Adipose tissue (tissue), 3 donors: Measurements from ENCODE around the gene ARHGAP22. TPM values are rescaled to one million over a fixed set of nuclear protein-coding genes. Genes with fewer than 3 reads are reported as not detected.
"Not testable (repeated sequence)": the region's sequence is repeated elsewhere in the genome, so short reads cannot be mapped to it uniquely, and the experiment has no call there.

Experiments used
- H3K27ac ChIP-seq: one replicate; pipeline ENCODE4 v1.5.1; 2013; ENCODE audit warnings: low read depth, low read length
- WGBS, 3 donors: extraction: QIAGEN DNeasy Blood & Tissue Kit; methylation state at CpG; one replicate each; pipeline ENCODE4 v1.1.7; 2013; 5-methylcytosine and 5-hydroxymethylcytosine counted together
- polyA plus RNA-seq, 3 donors: library from polyadenylated mRNA; stranded (reverse); fragments of 200-250 nt; gene quantifications; one replicate each; pipeline ENCODE4 v1.2.3, GENCODE V29; 2013
- donor health status: healthy with polysubstance abuse.
- donor health status: Bipolar disorder and iron deficiency.
- donor health status: healthy.

Gene ARHGAP22, protein sequence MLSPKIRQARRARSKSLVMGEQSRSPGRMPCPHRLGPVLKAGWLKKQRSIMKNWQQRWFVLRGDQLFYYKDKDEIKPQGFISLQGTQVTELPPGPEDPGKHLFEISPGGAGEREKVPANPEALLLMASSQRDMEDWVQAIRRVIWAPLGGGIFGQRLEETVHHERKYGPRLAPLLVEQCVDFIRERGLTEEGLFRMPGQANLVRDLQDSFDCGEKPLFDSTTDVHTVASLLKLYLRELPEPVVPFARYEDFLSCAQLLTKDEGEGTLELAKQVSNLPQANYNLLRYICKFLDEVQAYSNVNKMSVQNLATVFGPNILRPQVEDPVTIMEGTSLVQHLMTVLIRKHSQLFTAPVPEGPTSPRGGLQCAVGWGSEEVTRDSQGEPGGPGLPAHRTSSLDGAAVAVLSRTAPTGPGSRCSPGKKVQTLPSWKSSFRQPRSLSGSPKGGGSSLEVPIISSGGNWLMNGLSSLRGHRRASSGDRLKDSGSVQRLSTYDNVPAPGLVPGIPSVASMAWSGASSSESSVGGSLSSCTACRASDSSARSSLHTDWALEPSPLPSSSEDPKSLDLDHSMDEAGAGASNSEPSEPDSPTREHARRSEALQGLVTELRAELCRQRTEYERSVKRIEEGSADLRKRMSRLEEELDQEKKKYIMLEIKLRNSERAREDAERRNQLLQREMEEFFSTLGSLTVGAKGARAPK
- polyA plus RNA-seq, result 1 to 10 TPM in 1 of 3 donors, under 1 TPM in 2; 0.56 to 2.9 (median 0.98) TPM

- 2% methylated on average over 27 to 30 of the region's 30 CpGs for WGBS, 3 donors
- H3K27ac ChIP-seq, result no peak within 1 kb of the TSS
Observed at GRCh38 chr10:48604991-48605508, at the start of gene ARHGAP22. ARHGAP22 (minus strand) TSS chr10:48605073; CDS start chr10:48604796, 277 bp downstream.

DNA sequence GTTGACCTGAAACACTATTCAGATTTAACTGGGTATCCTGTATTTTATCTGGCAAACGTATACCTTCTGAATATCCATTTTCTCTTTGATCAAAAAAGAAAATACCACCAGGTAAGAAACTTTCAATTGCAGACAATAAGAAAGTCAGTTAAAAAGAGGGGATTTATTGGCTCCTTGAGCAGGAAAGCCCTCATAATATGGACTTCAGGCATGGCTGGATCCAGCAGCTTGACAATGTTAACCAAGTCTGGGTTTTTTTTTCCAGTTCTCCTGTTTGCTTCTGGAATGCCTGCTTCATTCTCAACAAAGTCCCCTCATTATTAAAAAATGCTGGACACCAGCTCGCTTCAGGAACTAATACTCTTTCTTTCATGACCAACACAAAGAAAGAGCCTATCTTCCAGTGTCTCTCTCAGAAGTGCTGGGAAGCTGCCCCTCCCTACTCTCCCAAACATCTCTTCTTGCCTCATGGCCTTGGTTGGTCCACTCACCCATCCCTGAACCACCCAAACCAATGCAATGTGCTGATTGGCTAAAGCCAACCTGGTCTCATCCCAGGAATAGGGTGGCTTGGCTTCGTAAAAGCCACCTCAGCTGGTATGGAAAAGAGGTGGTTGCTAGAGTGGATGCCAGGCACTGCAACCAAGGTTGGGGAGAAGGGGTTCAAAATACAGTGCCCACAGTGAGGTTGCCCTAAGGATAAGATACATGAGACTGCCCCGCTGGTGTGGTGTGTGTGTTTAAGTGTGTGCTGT lies 49.2 kb upstream of the ARHGAP22 start:
- WGBS, 3 donors, result 94 to 95% (median 94%) methylated on average over 4 of the region's 4 CpGs
- no peak overlapping the region for H3K27ac ChIP-seq

DNA sequence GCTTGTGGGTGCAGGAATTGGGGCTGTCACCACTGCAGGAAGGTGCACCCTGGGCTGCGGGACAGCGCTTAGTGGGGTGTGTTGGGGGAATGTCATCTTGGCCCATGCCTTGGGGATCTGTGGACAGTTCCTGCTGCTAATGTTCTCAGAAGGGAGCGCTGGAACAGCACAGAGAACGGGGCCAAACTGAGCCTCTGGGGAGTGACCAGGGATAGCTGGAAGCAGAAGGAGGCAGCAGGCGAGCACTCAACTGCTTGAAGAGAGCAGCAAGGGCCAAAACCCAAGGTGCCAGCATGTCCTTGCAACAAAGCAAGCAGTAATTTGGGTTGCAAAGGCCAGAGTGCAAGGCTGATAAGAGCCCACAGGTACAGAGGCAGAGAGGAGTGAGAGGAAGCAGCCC lies 48.5 kb upstream of the ARHGAP22 start:
- 68 to 88% (median 77%) methylated on average over 5 of the region's 5 CpGs for WGBS, 3 donors
- no peak overlapping the region for H3K27ac ChIP-seq

DNA sequence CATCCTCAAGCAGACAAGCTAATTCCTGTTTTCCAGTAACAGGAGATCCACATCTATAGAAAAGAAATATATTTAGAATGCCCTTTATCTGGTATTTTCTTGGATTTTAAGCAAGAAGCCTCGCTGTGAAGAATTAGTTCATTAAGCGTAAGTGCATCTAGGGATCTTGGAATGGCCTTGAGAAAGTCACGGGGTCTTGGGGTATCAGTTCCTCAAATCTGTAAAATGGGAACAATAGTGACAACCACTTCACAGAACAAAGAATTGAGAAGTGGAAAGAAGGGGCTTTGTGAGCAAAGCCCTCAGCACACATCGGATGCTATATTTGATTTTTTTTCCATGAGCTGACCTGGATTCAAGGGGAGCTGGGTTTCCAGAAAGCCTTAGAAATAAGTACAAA lies 47.5 kb upstream of the ARHGAP22 start:
- 75 to 83% (median 82%) methylated on average over 4 of the region's 4 CpGs for WGBS, 3 donors
- H3K27ac ChIP-seq, result no peak overlapping the region

- WGBS, 3 donors, result 63 to 74% (median 66%) methylated on average over 4 of the region's 4 CpGs
- no peak overlapping the region for H3K27ac ChIP-seq
Observed at GRCh38 chr10:48651839-48652238, 47.0 kb upstream of the ARHGAP22 start.

- WGBS, 3 donors, result 63 to 95% (median 83%) methylated on average over 2 of the region's 2 CpGs
- H3K27ac ChIP-seq, result no peak overlapping the region
Observed at GRCh38 chr10:48651293-48651692, 46.4 kb upstream of the ARHGAP22 start.

- WGBS, 3 donors, result 77 to 86% (median 82%) methylated on average over 7 of the region's 7 CpGs
- H3K27ac ChIP-seq, result no peak overlapping the region
Observed at GRCh38 chr10:48649349-48649944, 44.6 kb upstream of the ARHGAP22 start.

DNA sequence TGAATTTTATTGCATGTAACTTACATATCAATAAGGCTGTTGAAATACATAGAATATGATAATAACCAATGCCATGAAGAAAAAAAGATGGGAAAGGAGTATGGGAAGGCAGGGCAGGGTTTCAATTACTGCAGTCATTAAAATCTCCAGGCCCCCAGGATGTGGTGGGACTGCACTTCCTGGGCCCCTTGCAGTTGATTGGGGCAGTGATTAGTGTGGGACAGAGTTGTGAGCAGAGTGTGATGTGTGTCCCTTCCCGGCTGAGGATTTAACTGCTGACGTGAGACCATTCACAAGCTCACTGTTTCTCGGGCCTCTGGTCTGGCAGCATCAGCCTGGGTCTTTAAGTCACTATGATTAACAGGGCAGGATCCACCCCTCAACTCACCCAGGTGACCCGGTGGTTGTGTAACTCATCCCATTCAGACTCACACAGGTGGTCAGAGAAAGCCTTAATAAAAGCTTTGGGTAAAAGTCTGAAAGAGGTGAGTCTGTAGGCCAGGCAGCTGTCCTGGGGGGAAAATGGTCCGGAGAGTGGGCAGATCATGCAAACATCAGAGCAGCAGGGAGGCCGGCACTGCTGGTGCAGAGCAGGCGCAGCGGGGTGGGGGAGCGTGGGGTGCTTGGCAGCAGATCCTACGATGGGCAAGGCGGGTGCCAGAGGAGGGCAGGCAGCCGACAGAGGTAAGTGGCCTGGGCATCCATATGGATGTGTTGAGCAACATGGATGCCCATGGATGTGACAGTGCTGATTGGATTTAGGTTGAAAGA lies 43.5 kb upstream of the ARHGAP22 start:
- no peak overlapping the region for H3K27ac ChIP-seq
- 79 to 88% (median 86%) methylated on average over 12 of the region's 12 CpGs for WGBS, 3 donors

DNA sequence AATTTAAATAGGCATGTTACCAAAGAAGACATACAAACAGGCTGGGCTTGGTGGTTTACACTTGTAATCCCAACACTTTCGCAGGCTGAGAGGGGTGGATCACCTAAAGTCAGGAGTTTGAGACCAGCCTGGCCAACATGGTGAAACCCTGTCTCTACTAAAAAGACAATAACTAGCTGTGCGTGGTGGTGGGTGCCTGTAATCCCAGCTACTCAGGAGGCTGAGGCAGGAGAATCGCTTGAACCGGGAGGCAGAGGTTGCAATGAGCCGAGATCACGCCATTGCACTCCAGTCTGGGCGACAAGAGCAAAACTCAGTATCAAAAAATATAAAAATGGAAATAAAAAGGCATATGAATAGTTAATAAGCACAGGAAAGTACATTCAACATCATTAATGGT lies 42.2 kb upstream of the ARHGAP22 start:
- 92 to 97% (median 95%) methylated on average over 7 of the region's 7 CpGs for WGBS, 3 donors
- not testable (repeated sequence) for H3K27ac ChIP-seq

DNA sequence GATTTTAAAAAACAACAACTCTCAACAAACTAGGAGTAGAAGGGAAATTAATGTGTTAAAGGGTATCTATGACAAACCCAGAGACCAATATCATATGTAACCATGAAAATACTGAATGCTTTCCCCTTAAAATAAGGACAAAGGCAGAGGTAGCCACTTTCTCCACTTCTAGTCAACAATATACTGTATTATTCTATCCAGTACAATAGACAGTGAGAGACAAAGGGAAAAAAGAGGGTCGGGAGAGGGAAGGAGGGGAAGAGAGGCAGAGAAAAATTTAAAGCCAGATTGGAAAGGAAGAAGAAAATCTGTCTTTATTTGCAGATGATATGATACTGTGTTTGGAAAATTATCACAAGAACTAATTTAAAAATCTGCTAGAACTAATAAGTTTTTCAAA lies 40.7 kb upstream of the ARHGAP22 start:
- H3K27ac ChIP-seq, result no peak overlapping the region
- 67 to 80% (median 70%) methylated on average over 1 of the region's 1 CpG for WGBS, 3 donors

GRCh38 chr10:48641099-48641690 lies 36.3 kb upstream of the ARHGAP22 start:
- 88 to 97% (median 90%) methylated on average over 4 of the region's 4 CpGs for WGBS, 3 donors
- H3K27ac ChIP-seq, result not testable (repeated sequence)

- H3K27ac ChIP-seq, result no peak overlapping the region
- 62 to 82% (median 64%) methylated on average over 1 of the region's 1 CpG for WGBS, 3 donors
Observed at GRCh38 chr10:48640326-48640725, 35.5 kb upstream of the ARHGAP22 start.

- WGBS, 3 donors, result 30 to 41% (median 41%) methylated on average over 1 of the region's 1 CpG
Observed at GRCh38 chr10:48639632-48640031, 34.8 kb upstream of the ARHGAP22 start.

DNA sequence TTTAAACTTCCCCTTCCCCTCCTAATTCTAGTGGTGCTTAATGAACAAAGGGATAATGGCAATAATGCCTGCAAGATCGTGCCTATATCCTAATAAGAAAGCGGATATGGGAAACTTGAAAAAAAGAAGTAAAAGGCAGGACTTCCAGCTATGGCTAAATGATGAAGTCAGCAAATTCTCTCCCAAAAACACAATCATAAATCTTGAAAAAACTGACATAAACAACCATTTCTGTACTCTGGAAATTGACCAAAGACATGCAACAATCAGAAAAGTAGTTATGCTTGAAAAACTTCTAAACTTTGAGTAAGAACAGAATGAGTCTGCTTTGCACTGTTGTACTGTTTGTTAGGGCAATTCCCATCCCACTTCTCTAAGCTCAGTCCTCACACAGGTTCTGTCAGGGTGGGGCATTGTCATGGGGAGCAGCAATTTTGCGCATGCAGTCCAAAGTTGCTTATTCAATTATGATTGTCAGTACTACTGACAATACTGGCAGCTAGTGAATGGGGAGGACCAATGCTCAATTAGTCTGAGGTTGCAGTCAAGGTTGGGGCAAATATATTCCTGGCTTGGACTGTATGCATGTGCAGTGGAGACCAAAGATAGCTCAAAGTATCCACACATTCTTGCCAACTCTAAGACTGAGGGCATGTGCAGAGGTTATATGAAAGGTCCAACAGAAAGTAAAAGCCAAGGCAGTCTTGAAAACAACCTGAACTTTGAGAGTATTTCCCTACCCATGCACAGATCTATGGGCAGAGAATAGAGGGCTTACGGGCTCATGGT lies 34.1 kb upstream of the ARHGAP22 start:
- WGBS, 3 donors, result 59 to 68% (median 62%) methylated on average over 4 of the region's 4 CpGs
- no peak overlapping the region for H3K27ac ChIP-seq

More at GRCh38 chr10:48639632-48640031, 34.8 kb upstream of the ARHGAP22 start:
- no peak overlapping the region for H3K27ac ChIP-seq

DNA sequence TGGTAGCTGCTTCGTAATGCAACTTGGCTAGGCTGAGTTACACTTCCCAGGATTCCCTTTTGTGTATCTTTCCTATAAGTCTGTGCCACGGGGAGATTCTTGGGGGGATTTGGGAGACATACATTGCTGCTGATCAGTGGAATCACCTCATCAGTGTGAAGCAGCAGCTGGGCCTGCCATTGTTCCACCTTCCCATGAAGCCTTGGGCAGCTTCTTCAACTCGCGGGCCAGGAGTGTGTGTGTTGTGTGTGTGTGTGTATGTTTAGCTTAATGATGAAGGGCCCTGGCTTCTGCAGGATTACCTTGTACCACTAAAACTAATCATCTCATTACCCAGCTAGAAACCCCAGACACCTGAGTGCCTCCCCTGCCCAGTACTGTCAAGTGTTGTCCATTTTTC lies 33.3 kb upstream of the ARHGAP22 start:
- WGBS, 3 donors, result 75 to 91% (median 87%) methylated on average over 4 of the region's 4 CpGs

GRCh38 chr10:48636901-48637300 lies 32.0 kb upstream of the ARHGAP22 start:
- 78 to 88% (median 81%) methylated on average over 3 of the region's 3 CpGs for WGBS, 3 donors
- H3K27ac ChIP-seq, result no peak overlapping the region

More for the DNA sequence above, 33.3 kb upstream of the ARHGAP22 start:
- H3K27ac ChIP-seq, result no peak overlapping the region

DNA sequence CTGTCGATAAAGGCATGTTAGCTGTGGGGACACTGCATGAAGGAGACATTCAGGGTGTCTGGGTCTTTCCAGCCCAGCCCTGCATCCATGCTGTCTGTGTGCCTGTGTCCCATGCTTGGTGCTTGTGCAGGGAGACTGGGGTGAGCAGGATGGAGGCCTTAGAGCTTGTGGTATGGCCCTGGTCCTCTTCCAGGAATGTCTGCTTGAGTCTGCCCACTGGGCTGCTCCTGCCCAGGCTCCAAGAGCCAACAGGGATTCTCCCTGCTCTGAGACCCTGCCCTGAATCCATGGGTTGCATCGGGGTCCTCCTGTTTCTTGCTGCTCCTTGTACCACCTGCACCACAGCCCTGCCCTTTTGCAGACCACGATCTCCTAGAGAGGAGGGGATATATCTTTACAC lies 31.4 kb upstream of the ARHGAP22 start:
- H3K27ac ChIP-seq, result no peak overlapping the region
- 67 to 84% (median 68%) methylated on average over 3 of the region's 3 CpGs for WGBS, 3 donors
